Body of pancreas (tissue), 4 donors: ENCODE measurements around the gene ASTN2. TPM values are rescaled to one million over a fixed set of nuclear protein-coding genes. Genes with fewer than 3 reads are reported as not detected.

ENCODE experiments used
- ATAC-seq: fragments of 150-250 bp; one replicate; pipeline ENCODE4 v1.9.1; 2016
- DNase-seq, 4 donors: peaks; one replicate each; pipeline ENCODE4 v3.0.0-alpha.2; 2019
- H3K27ac ChIP-seq, 4 donors: fragments of 200-600 bp; sonication (generic); 1 replicate in 3 of 4; 2 replicates in 1 of 4; pipeline versions ENCODE4 v1.5.1 to v1.6.1; 2016 to 2019; ENCODE audit warnings: mild to moderate bottlenecking in 1 of 4, mixed read lengths in 1 of 4, moderate library complexity in 1 of 4
- H3K27me3 ChIP-seq, 2 donors: fragments of 200-600 bp; sonication (generic); one replicate each; pipeline ENCODE4 v1.6.0; 2016; ENCODE audit warnings: mild to moderate bottlenecking in 1 of 2
- H3K36me3 ChIP-seq, 2 donors: fragments of 200-600 bp; sonication (generic); replicated peaks in 1 of 2; 2 replicates each; pipeline ENCODE4 v1.5.1; 2016; ENCODE audit warnings: low read depth in 2 of 2; ENCODE audit not compliant: insufficient read depth in 1 of 2
- H3K4me1 ChIP-seq: fragments of 200-600 bp; sonication (generic); one replicate; pipeline ENCODE4 v1.6.0; 2016
- H3K4me3 ChIP-seq, 2 donors: fragments of 200-600 bp; sonication (generic); 1 replicate in 1 of 2; 2 replicates in 1 of 2; pipeline ENCODE4 v1.5.1; 2016 to 2019
- H3K9me3 ChIP-seq, 3 donors: fragments of 200-600 bp; sonication (generic); 1 replicate in 2 of 3; 2 replicates in 1 of 3; pipeline ENCODE4 v1.5.1; 2016
- POLR2A ChIP-seq, 3 donors: fragments of 450-650 bp; IDR thresholded peaks; one replicate each; pipeline ENCODE4 v1.6.1; 2016; ENCODE audit warnings: antibody characterized with exemption in 3 of 3, mild to moderate bottlenecking in 2 of 3
- WGBS, 2 donors: methylation state at CpG; one replicate each; pipeline ENCODE4 v1.1.5; 2017; 5-methylcytosine and 5-hydroxymethylcytosine counted together
- intact Hi-C: fragments of 100-400 bp; cut with DNase I; formaldehyde crosslinking; loops from one replicate; pipeline ENCODE4 v1.15.1; 2023
- total RNA-seq, 2 donors: library from RNA; depleted of rRNA; stranded (reverse); fragments of >200 nt; gene quantifications; one replicate each; pipeline ENCODE4 v1.1.0, GENCODE V29; 2016
- TF ChIP-seq, protein P1 (sequence below), 7 experiments: fragments of 450-650 bp in 4 of 7; fragments of 200-600 bp in 3 of 7; sonication (generic) in 3 of 7; IDR thresholded peaks; one replicate each; pipeline ENCODE4 v1.5.1; 2016 to 2019; ENCODE audit warnings: antibody characterized with exemption in 7 of 7

Gene ASTN2
- total RNA-seq, 2 donors from 2014 or later = 8.2 to 9.6 TPM

DNA sequence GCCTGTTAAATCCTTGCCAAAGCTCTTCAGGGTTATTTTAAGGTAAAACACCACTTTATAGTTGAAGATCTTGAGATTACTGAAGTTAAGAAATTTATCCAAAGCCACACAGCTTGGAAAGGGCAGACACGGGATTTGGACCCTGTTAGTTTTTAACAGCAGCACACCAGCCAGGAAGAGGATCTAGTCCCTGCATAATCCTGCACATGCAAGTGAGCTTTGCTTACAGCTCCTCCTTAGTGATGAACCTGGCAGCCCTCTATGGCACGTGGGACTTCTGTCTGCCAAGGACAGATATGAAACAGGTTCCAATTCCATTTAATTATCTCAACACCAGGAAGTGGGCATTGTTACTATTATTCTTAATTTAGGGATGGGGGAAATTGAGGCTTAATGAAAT is 619.0 kb downstream of the ASTN2 start:
- ATAC-seq = no peak

DNA sequence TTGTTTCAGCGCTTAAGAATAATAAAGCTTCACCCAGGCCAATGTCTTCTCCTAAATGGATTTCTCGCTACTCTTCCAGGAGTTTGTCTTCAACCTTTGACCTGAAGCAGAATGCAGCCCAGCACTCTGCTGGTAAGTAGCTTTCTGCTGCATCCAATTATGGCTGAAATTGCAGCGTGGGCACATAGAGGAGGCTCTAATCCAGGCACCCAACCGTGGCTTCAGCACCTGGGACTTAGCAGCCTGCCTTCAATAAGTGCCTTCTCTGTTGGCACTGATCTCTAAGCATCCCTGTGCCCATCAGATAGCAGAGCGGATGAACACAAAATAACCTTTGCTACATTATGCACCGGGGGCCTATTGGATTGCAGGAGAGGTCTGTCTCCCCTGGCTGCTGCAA is 622.6 kb downstream of the ASTN2 start:
- no peak for ATAC-seq
- 73 to 82% methylated on average over 6 of the region's 6 CpGs for WGBS, 2 donors
- H3K9me3 ChIP-seq = no peaks in the 10 kb centered on the region
- H3K27me3 ChIP-seq = no peaks in the 10 kb centered on the region
- peaks cover 8% of the 10 kb centered on the region for H3K4me1 ChIP-seq
- no peak overlapping the region for H3K4me3 ChIP-seq
- TF ChIP-seq, protein P1, sequence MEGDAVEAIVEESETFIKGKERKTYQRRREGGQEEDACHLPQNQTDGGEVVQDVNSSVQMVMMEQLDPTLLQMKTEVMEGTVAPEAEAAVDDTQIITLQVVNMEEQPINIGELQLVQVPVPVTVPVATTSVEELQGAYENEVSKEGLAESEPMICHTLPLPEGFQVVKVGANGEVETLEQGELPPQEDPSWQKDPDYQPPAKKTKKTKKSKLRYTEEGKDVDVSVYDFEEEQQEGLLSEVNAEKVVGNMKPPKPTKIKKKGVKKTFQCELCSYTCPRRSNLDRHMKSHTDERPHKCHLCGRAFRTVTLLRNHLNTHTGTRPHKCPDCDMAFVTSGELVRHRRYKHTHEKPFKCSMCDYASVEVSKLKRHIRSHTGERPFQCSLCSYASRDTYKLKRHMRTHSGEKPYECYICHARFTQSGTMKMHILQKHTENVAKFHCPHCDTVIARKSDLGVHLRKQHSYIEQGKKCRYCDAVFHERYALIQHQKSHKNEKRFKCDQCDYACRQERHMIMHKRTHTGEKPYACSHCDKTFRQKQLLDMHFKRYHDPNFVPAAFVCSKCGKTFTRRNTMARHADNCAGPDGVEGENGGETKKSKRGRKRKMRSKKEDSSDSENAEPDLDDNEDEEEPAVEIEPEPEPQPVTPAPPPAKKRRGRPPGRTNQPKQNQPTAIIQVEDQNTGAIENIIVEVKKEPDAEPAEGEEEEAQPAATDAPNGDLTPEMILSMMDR (IDR thresholded peaks at IDR 0.05) = no peak
- TF ChIP-seq POLR2A (IDR thresholded peaks at IDR 0.05) = no peak
- intact Hi-C loops = no loop called here
- DNase-seq = no peak
- no peak overlapping the region for H3K27ac ChIP-seq
- H3K36me3 ChIP-seq = no peaks in the 10 kb centered on the region

More for the DNA sequence above, 619.0 kb downstream of the ASTN2 start:
- no peaks in the 10 kb centered on the region for H3K27me3 ChIP-seq
- no peaks in the 10 kb centered on the region for H3K9me3 ChIP-seq
- TF ChIP-seq, protein P1 (IDR thresholded peaks at IDR 0.05) = no peak
- no peak for TF ChIP-seq POLR2A (IDR thresholded peaks at IDR 0.05)
- H3K4me1 ChIP-seq = peaks cover 8% of the 10 kb centered on the region
- no peak for DNase-seq
- no peak overlapping the region for H3K27ac ChIP-seq
- no peak overlapping the region for H3K4me3 ChIP-seq
- 25 to 39% methylated on average over 2 of the region's 2 CpGs for WGBS, 2 donors
- H3K36me3 ChIP-seq = no peaks in the 10 kb centered on the region
- intact Hi-C loops = no loop called here

DNA sequence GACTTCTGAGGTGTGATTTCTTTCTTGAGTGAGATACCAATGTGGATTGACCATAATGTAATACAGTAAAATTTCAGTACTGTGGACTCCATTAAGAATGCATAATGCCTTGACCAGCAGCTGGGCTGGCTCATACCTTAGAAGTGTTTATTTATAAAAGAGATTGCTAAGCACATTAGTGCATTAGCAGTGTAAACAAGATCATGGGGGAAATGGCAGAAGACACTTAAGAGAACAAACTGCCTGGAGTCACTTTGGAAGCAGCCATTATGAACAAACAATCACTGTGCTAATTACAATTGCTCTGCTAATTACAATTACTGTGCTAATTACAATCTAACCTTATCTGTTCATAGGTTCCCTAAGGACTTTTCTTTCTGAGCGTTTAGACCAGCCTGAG is 623.5 kb downstream of the ASTN2 start:
- intact Hi-C loops = no loop called here
- WGBS, 2 donors = 67 to 77% methylated on average over 1 of the region's 1 CpG
- no peaks in the 10 kb centered on the region for H3K9me3 ChIP-seq
- H3K4me3 ChIP-seq = no peak overlapping the region
- DNase-seq = no peak
- H3K27me3 ChIP-seq = no peaks in the 10 kb centered on the region
- ATAC-seq = no peak
- TF ChIP-seq, protein P1 (IDR thresholded peaks at IDR 0.05) = no peak
- TF ChIP-seq POLR2A (IDR thresholded peaks at IDR 0.05) = no peak
- H3K4me1 ChIP-seq = peaks cover 8% of the 10 kb centered on the region
- no peak overlapping the region for H3K27ac ChIP-seq
- no peaks in the 10 kb centered on the region for H3K36me3 ChIP-seq

DNA sequence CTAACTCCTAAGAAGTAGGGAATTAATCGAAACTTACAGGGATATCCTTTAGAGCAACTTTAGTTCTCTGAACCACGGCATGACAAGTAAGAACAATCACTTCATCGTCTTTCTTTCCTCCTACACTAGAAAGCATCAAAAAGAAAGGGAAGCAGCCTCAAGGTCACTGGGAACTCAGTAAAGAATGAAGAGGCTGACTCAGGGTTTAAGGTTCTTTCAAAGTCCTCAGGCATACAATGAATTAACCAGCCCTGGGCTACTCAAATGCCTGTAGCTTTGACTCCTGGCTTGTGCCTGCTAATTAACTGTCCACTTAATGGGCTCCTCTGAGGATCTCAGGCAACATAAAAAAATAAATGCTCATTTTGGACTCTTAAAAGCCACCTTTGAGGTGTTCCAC is 625.8 kb downstream of the ASTN2 start:
- intact Hi-C loops = no loop called here
- WGBS, 2 donors = 58 to 60% methylated on average over 3 of the region's 3 CpGs
- no peaks in the 10 kb centered on the region for H3K4me1 ChIP-seq

DNA sequence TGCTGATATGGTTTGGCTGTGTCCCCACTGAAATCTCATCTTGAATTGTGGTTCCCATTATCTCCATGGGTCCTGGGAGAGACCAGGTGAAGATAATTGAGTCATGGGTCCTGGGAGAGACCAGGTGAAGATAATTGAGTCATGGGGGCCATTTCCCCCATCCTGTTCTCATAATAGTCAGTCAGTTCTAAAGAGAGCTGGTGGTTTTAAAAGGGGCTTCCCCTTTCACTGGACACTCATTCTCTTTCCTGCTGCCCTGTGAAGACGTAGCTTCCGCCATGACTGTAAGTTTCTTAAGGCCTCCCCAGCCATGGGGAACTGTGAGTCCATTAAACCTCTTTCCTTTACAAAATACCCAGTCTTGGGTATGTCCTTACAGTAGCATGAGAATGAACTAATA is 628.1 kb downstream of the ASTN2 start:
- intact Hi-C loops = no loop called here
- no peaks in the 10 kb centered on the region for H3K4me1 ChIP-seq
- no peak for ATAC-seq
- no peak overlapping the region for H3K4me3 ChIP-seq
- no peak overlapping the region for H3K27ac ChIP-seq
- no peak for TF ChIP-seq POLR2A (IDR thresholded peaks at IDR 0.05)
- TF ChIP-seq, protein P1 (IDR thresholded peaks at IDR 0.05) = no peak
- H3K9me3 ChIP-seq = no peaks in the 10 kb centered on the region
- H3K27me3 ChIP-seq = no peaks in the 10 kb centered on the region
- H3K36me3 ChIP-seq = no peaks in the 10 kb centered on the region
- 94 to 95% methylated on average over 2 of the region's 2 CpGs for WGBS, 2 donors
- no peak for DNase-seq

More for the DNA sequence above, 625.8 kb downstream of the ASTN2 start:
- TF ChIP-seq, protein P1 (IDR thresholded peaks at IDR 0.05) = no peak
- TF ChIP-seq POLR2A (IDR thresholded peaks at IDR 0.05) = no peak
- DNase-seq (no peak), ATAC-seq (no peak)
- H3K9me3 ChIP-seq = no peaks in the 10 kb centered on the region
- H3K27ac ChIP-seq = no peak overlapping the region
- no peaks in the 10 kb centered on the region for H3K36me3 ChIP-seq
- H3K4me3 ChIP-seq = no peak overlapping the region
- H3K27me3 ChIP-seq = no peaks in the 10 kb centered on the region
